Suprapubic skin (tissue), 4 donors: ENCODE data around the gene MAP10. TPM values are rescaled to one million over a fixed set of nuclear protein-coding genes. Genes with fewer than 3 reads are reported as not detected.
A peak's percentile ranks its signal among the peaks of the same experiment; 100 is the strongest.

ENCODE experiments used
- DNase-seq, 2 donors: peaks; one replicate each; pipeline ENCODE4 v3.0.0-alpha.2; 2019; ENCODE audit warnings: low spot score in 2 of 2
- H3K27ac ChIP-seq: fragments of 200-600 bp; sonication (generic); one replicate; pipeline ENCODE4 v1.5.1; 2019
- H3K27me3 ChIP-seq: fragments of 200-600 bp; sonication (generic); one replicate; pipeline ENCODE4 v1.5.1; 2019
- H3K36me3 ChIP-seq: fragments of 200-600 bp; sonication (generic); one replicate; pipeline ENCODE4 v1.5.1; 2019
- H3K4me1 ChIP-seq: fragments of 200-600 bp; sonication (generic); one replicate; pipeline ENCODE4 v1.5.1; 2019
- H3K4me3 ChIP-seq: fragments of 200-600 bp; sonication (generic); one replicate; pipeline ENCODE4 v1.5.1; 2019; ENCODE audit warnings: mild to moderate bottlenecking
- H3K9me3 ChIP-seq: fragments of 200-600 bp; sonication (generic); one replicate; pipeline ENCODE4 v1.5.1; 2019
- EP300 ChIP-seq: sonication (generic); formaldehyde crosslinking; IDR thresholded peaks from one replicate; pipeline ENCODE4 v1.6.1; 2017; ENCODE audit warnings: antibody characterized with exemption
- POLR2A ChIP-seq, 2 donors: fragments of 450-650 bp; IDR thresholded peaks; one replicate each; pipeline ENCODE4 v1.6.1; 2017; ENCODE audit warnings: antibody characterized with exemption in 2 of 2, mild to moderate bottlenecking in 2 of 2, moderate library complexity in 2 of 2
- POLR2AphosphoS5 ChIP-seq, 3 donors: sonication (generic); formaldehyde crosslinking; IDR thresholded peaks; one replicate each; pipeline ENCODE4 v1.6.1; 2017; ENCODE audit warnings: antibody characterized with exemption in 3 of 3
- WGBS: methylation state at CpG from one replicate; pipeline ENCODE4 v1.1.5; 2018; 5-methylcytosine and 5-hydroxymethylcytosine counted together
- total RNA-seq, 4 donors: library from RNA; depleted of rRNA; stranded (reverse); fragments of >200 nt; gene quantifications; one replicate each; pipeline ENCODE4 v1.1.0, GENCODE V29; 2016
- TF ChIP-seq, protein P1 (sequence below), 2 donors: fragments of 200-600 bp in 1 of 2; fragments of 450-650 bp in 1 of 2; sonication (generic) in 1 of 2; IDR thresholded peaks; one replicate each; pipeline ENCODE4 v1.5.1; 2016 to 2019; ENCODE audit warnings: antibody characterized with exemption in 2 of 2, mild to moderate bottlenecking in 1 of 2, moderate library complexity in 1 of 2

Gene MAP10
- total RNA-seq, 4 donors from 2014 or later, result 0.60 to 1.0 (median 0.81) TPM

DNA sequence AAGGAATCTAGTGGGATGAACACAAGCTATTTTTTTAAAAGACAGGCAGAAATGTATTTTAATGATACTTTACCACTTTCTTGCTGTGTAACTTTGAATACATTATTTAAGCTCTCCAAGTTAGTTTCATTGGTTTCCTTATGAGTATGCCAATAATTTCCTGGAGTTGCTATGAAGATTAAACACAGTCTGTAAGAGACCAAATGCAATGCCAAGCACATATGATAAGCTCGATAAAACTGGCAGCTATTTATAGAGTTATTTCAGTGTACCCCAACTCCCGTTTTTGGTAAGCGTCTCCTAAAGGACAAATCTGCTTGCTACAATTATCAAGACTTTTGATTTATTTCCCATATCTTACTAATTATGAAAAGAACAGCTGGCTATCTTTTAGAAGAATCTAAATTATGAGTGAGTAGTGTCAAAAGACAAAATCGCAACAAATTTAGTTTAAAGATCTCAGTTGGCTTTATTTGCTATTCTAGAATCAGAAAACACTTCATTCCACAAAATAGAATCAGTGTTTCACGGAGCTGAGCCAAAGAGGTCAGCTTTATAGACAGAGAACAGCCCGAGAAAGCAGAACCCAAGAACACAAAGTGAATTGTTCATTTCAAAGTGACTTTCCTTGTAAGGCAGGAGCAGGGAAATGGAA is 7.2 kb upstream of the MAP10 start:
- H3K27ac ChIP-seq, result no peak overlapping the region
- 51% methylated on average over 6 of the region's 6 CpGs for WGBS
- H3K4me3 ChIP-seq, result no peak overlapping the region
- DNase-seq, result no peak
- no peaks in the 10 kb centered on the region for H3K9me3 ChIP-seq
- no peaks in the 10 kb centered on the region for H3K27me3 ChIP-seq
- H3K36me3 ChIP-seq, result no peaks in the 10 kb centered on the region
- TF ChIP-seq, protein P1, sequence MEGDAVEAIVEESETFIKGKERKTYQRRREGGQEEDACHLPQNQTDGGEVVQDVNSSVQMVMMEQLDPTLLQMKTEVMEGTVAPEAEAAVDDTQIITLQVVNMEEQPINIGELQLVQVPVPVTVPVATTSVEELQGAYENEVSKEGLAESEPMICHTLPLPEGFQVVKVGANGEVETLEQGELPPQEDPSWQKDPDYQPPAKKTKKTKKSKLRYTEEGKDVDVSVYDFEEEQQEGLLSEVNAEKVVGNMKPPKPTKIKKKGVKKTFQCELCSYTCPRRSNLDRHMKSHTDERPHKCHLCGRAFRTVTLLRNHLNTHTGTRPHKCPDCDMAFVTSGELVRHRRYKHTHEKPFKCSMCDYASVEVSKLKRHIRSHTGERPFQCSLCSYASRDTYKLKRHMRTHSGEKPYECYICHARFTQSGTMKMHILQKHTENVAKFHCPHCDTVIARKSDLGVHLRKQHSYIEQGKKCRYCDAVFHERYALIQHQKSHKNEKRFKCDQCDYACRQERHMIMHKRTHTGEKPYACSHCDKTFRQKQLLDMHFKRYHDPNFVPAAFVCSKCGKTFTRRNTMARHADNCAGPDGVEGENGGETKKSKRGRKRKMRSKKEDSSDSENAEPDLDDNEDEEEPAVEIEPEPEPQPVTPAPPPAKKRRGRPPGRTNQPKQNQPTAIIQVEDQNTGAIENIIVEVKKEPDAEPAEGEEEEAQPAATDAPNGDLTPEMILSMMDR (IDR thresholded peaks at IDR 0.05), result no peak
- TF ChIP-seq POLR2AphosphoS5 (IDR thresholded peaks at IDR 0.05) (no peak), POLR2A (IDR thresholded peaks at IDR 0.05) (no peak), EP300 (no peak)
- no peaks in the 10 kb centered on the region for H3K4me1 ChIP-seq

- WGBS, result 100% methylated on average over 2 of the region's 2 CpGs
- H3K9me3 ChIP-seq, result no peaks in the 10 kb centered on the region
- no peak overlapping the region for H3K4me3 ChIP-seq
- H3K27me3 ChIP-seq, result no peaks in the 10 kb centered on the region
- no peak for DNase-seq
- TF ChIP-seq POLR2AphosphoS5 (IDR thresholded peaks at IDR 0.05) (no peak), POLR2A (IDR thresholded peaks at IDR 0.05) (no peak), EP300 (no peak)
- TF ChIP-seq, protein P1 (IDR thresholded peaks at IDR 0.05), result no peak
- H3K36me3 ChIP-seq, result no peaks in the 10 kb centered on the region
- no peaks in the 10 kb centered on the region for H3K4me1 ChIP-seq
- no peak overlapping the region for H3K27ac ChIP-seq
Measured at GRCh38 chr1:232798920-232799319, 6.3 kb upstream of the MAP10 start.

DNA sequence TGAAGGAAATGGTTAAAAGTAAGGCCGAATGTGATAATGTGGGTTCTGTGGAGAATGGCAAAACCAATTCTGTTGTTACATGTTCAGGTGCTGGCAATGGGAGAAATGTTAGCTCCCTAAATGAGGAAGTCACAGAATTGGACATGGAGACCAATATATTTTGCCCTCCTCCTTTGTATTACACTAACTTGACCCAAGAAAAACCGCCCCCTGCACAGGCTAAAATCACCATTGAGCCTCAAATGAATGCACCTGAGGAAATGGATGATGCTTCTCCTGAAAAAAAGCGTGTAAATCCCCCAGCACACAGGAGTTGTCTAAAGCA is 932 bp downstream of the MAP10 start:
- Histone ChIP-seq H3K27me3 (no peaks in the 10 kb centered on the region), H3K36me3 (no peaks in the 10 kb centered on the region), H3K4me1 (peaks cover 15% of the 10 kb centered on the region), H3K4me3 (peak overlapping the region; percentile 83), H3K9me3 (peaks cover 3% of the 10 kb centered on the region), H3K27ac (no peak overlapping the region)
- TF ChIP-seq POLR2AphosphoS5 (IDR thresholded peaks at IDR 0.05) (no peak), POLR2A (IDR thresholded peaks at IDR 0.05) (no peak), EP300 (no peak)
- TF ChIP-seq, protein P1 (IDR thresholded peaks at IDR 0.05), result no peak
- DNase-seq, result no peak
- 71% methylated on average over 3 of the region's 3 CpGs for WGBS

DNA sequence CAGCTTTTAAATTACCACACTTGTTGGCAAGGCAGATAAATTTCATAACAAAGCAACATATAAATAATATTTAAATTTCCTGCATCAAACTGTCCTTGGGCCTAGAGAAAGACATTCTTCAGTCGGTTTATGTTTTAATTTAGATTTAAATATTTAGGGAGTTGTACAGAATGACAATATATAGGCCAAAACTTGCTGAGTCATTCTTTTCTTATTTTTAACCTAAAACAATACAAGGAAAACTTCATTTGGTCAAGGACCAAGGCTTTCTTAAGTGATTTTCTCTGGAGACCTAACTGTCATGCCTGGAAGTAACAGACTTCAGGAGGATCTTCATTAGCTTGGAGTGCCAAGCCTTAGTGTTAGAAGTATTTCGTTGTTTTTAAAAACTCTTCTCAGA is 5.6 kb downstream of the MAP10 start:
- H3K27ac ChIP-seq, result no peak overlapping the region
- peaks cover 3% of the 10 kb centered on the region for H3K9me3 ChIP-seq
- no peaks in the 10 kb centered on the region for H3K36me3 ChIP-seq
- no peak for DNase-seq
- WGBS, result 61% methylated on average over 2 of the region's 2 CpGs
- peaks cover 5% of the 10 kb centered on the region for H3K4me1 ChIP-seq
- no peak overlapping the region for H3K4me3 ChIP-seq
- no peaks in the 10 kb centered on the region for H3K27me3 ChIP-seq
- TF ChIP-seq POLR2AphosphoS5 (IDR thresholded peaks at IDR 0.05), result no peak
- TF ChIP-seq POLR2A (IDR thresholded peaks at IDR 0.05), result no peak
- TF ChIP-seq, protein P1 (IDR thresholded peaks at IDR 0.05), result no peak
- TF ChIP-seq EP300, result no peak

GRCh38 chr1:232812560-232812959 is 7.3 kb downstream of the MAP10 start:
- H3K27me3 ChIP-seq, result no peaks in the 10 kb centered on the region

More at GRCh38 chr1:232812560-232812959, 7.3 kb downstream of the MAP10 start:
- DNase-seq, result no peak
- H3K4me1 ChIP-seq, result no peaks in the 10 kb centered on the region
- 76% methylated on average over 2 of the region's 2 CpGs for WGBS
- no peak for TF ChIP-seq EP300
- TF ChIP-seq, protein P1 (IDR thresholded peaks at IDR 0.05), result no peak
- TF ChIP-seq POLR2AphosphoS5 (IDR thresholded peaks at IDR 0.05), result no peak
- no peak for TF ChIP-seq POLR2A (IDR thresholded peaks at IDR 0.05)
- peaks cover 3% of the 10 kb centered on the region for H3K9me3 ChIP-seq
- H3K4me3 ChIP-seq, result no peak overlapping the region
- no peak overlapping the region for H3K27ac ChIP-seq
- H3K36me3 ChIP-seq, result no peaks in the 10 kb centered on the region
